Measurements from ENCODE around the gene SGMS2. TPM values are rescaled to one million over a fixed set of nuclear protein-coding genes. Genes with fewer than 3 reads are reported as not detected.

SGMS2 gene
- total RNA-seq, 1 experiment from 2014 or later: 58.7 TPM

DNA sequence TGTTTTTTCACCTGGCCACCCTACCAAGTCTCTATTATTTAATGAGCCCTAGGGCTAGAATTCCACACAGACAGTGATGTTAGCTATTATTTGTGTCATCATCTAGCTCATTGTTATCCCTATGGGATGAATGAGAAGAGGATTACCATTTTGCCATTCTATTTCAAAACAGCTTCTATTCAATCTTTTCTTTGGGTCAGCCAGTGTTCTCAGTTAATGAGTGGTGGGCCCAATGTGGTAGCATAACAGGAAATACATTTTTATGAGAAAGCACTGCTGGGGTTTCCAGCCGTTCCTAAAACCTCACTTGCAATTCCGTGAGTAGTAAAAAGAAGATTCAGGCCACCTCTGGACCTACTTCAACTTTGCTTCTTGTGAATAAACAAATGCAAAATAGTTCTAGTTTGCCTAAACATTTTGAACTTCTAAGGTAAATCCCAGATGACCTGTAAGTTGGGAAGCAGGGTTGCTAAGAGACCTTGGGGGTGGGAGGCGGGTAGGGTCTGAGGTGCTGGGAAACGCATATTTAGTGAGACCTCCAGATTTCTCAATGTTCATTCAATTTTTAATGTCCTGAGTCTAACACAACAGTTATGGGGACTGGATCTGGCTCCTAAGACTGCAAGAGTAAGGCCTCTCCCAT lies 81.8 kb downstream of the SGMS2 start:
- Histone ChIP-seq H3K27ac (ENCODE audit: low read length) (no peak overlapping the region), H4K20me1 (ENCODE audit: low read length) (no peaks in the 10 kb centered on the region), H3K4me2 (ENCODE audit: low read length) (no peak overlapping the region), H2AFZ (ENCODE audit: low read length) (no peak overlapping the region), H3K79me2 (ENCODE audit: low read length) (no peaks in the 10 kb centered on the region), H3K9me2 (replicated peaks; ENCODE audit: low read length) (no peaks in the 10 kb centered on the region), H3K27me3 (ENCODE audit: low read length) (no peaks in the 10 kb centered on the region), H3F3A (ENCODE audit: low read length, unreplicated experiment) (no peaks in the 10 kb centered on the region), H3K4me3 (ENCODE audit: low read length) (no peak overlapping the region), H3K36me3 (ENCODE audit: low read depth, low read length) (peaks cover 2% of the 10 kb centered on the region; the same call in 1 of the 2 replicates), H3K9me3 (ENCODE audit: low read length) (no peaks in the 10 kb centered on the region), H3K9ac (ENCODE audit: low read length) (no peak overlapping the region), H3K4me1 (ENCODE audit: insufficient read depth, low read length) (no peaks in the 10 kb centered on the region)
- ChIA-PET CTCF (no interaction called here), POLR2A (ENCODE audit: unreplicated experiment) (no interaction called here)
- ATAC-seq: no peak
- no peak for TF ChIP-seq EZH2phosphoT487 (IDR thresholded peaks at IDR 0.05; ENCODE audit: borderline replicate concordance, low read length)
- no peak for TF ChIP-seq EZH2 (IDR thresholded peaks at IDR 0.05; ENCODE audit: low read length, unreplicated experiment)
- TF ChIP-seq, protein P1, sequence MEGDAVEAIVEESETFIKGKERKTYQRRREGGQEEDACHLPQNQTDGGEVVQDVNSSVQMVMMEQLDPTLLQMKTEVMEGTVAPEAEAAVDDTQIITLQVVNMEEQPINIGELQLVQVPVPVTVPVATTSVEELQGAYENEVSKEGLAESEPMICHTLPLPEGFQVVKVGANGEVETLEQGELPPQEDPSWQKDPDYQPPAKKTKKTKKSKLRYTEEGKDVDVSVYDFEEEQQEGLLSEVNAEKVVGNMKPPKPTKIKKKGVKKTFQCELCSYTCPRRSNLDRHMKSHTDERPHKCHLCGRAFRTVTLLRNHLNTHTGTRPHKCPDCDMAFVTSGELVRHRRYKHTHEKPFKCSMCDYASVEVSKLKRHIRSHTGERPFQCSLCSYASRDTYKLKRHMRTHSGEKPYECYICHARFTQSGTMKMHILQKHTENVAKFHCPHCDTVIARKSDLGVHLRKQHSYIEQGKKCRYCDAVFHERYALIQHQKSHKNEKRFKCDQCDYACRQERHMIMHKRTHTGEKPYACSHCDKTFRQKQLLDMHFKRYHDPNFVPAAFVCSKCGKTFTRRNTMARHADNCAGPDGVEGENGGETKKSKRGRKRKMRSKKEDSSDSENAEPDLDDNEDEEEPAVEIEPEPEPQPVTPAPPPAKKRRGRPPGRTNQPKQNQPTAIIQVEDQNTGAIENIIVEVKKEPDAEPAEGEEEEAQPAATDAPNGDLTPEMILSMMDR (conservative IDR thresholded peaks at IDR 0.05; ENCODE audit: low read depth, low read length): no peak
- BruUV-seq (replicated peaks): no TSS peak
- DNase-seq: no peak
- intact Hi-C loops (cut with micrococcal nuclease): no loop called here

DNA sequence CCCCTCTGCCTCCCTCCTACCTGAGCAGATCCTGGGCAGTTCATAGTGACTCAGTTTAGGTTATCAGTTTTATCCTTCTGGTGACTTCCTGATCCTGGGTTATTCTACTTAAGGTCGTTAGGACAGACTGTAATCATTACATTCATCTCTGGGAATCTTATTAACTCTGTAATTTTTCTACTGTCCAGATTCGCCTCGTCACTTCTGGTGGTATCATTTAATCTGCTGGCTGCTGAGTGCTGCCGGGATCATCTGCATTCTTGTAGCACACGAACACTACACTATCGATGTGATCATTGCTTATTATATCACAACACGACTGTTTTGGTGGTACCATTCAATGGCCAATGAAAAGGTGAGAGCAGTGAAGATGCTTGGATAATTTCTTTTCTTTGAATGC lies 83.6 kb downstream of the SGMS2 start:
- Histone ChIP-seq H3K4me2 (ENCODE audit: low read length) (no peak overlapping the region), H3K79me2 (ENCODE audit: low read length) (no peaks in the 10 kb centered on the region), H3K27me3 (ENCODE audit: low read length) (no peaks in the 10 kb centered on the region), H3K27ac (ENCODE audit: low read length) (no peak overlapping the region), H3K9me3 (ENCODE audit: low read length) (no peaks in the 10 kb centered on the region), H4K20me1 (ENCODE audit: low read length) (no peaks in the 10 kb centered on the region), H3K9ac (ENCODE audit: low read length) (no peak overlapping the region), H3K9me2 (replicated peaks; ENCODE audit: low read length) (no peaks in the 10 kb centered on the region), H3F3A (ENCODE audit: low read length, unreplicated experiment) (no peaks in the 10 kb centered on the region), H3K4me1 (ENCODE audit: insufficient read depth, low read length) (no peaks in the 10 kb centered on the region), H3K36me3 (ENCODE audit: low read depth, low read length) (peaks cover 2% of the 10 kb centered on the region; the same call in 1 of the 2 replicates), H2AFZ (ENCODE audit: low read length) (no peak overlapping the region), H3K4me3 (ENCODE audit: low read length) (no peak overlapping the region)
- ATAC-seq (no peak), DNase-seq (no peak)
- intact Hi-C loops (cut with micrococcal nuclease): no loop called here
- ChIA-PET POLR2A (ENCODE audit: unreplicated experiment) (no interaction called here), CTCF (no interaction called here)
- no peak for TF ChIP-seq EZH2 (IDR thresholded peaks at IDR 0.05; ENCODE audit: low read length, unreplicated experiment)
- TF ChIP-seq EZH2phosphoT487 (IDR thresholded peaks at IDR 0.05; ENCODE audit: borderline replicate concordance, low read length): no peak
- TF ChIP-seq, protein P1 (conservative IDR thresholded peaks at IDR 0.05; ENCODE audit: low read depth, low read length): no peak
- no TSS peak for BruUV-seq (replicated peaks)

DNA sequence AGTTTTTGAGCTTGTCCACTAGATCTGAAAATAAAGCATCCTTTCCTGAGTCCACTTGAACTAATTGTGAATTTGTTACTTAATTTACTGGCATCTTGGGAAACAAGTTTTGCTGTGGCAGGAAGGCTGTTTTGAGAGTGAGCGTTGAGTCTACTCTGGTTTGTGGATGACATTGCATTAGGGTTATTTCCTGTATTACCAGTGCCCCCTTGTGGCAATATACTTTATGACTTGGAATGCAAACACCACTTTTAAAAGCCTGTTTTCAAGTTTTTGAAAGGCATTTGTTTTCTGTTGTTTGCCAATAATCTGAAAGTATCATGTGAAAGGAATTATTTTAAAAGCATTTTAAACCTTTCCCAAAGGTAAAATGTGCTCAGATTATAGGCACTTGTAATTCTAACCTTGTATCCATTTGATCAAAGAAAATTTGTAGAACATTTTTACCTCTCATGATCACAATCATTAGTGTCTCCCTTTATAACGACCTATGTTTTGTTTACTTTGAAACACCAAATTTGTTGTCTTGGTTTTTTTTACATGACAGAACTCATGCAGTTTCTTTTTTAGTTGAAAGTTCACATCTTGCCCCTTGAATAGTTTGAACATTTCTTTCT lies 88.7 kb downstream of the SGMS2 start:
- H4K20me1 ChIP-seq (ENCODE audit: low read length): no peaks in the 10 kb centered on the region
- no peak overlapping the region for H2AFZ ChIP-seq (ENCODE audit: low read length)
- no peaks in the 10 kb centered on the region for H3K27me3 ChIP-seq (ENCODE audit: low read length)
- H3K27ac ChIP-seq (ENCODE audit: low read length): no peak overlapping the region
- no peaks in the 10 kb centered on the region for H3K9me2 ChIP-seq (replicated peaks; ENCODE audit: low read length)
- POLR2A ChIA-PET (ENCODE audit: unreplicated experiment): no interaction called here
- H3K4me1 ChIP-seq (ENCODE audit: insufficient read depth, low read length): no peaks in the 10 kb centered on the region
- no peak overlapping the region for H3K4me3 ChIP-seq (ENCODE audit: low read length)
- ATAC-seq (peak; percentile 64), DNase-seq (peak; percentile 76)
- H3K79me2 ChIP-seq (ENCODE audit: low read length): no peaks in the 10 kb centered on the region
- intact Hi-C loops (cut with micrococcal nuclease): loop anchor here (1.0 to 5.0 kb wide), 3 partner anchors 61 to 155 kb away; partner anchors contain the start of gene SGMS2
- no peaks in the 10 kb centered on the region for H3K9me3 ChIP-seq (ENCODE audit: low read length)
- H3K4me2 ChIP-seq (ENCODE audit: low read length): no peak overlapping the region
- CTCF ChIA-PET: no interaction called here
- H3K9ac ChIP-seq (ENCODE audit: low read length): no peak overlapping the region
- H3F3A ChIP-seq (ENCODE audit: low read length, unreplicated experiment): no peaks in the 10 kb centered on the region
- H3K36me3 ChIP-seq (ENCODE audit: low read depth, low read length): no peaks in the 10 kb centered on the region
- BruUV-seq (replicated peaks): no TSS peak
- no peak for TF ChIP-seq EZH2phosphoT487 (IDR thresholded peaks at IDR 0.05; ENCODE audit: borderline replicate concordance, low read length)
- TF ChIP-seq, protein P1 (conservative IDR thresholded peaks at IDR 0.05; ENCODE audit: low read depth, low read length): peak; percentile 80

Data from PC-3 (cell line).